ENCODE data around the gene DVL2.

DVL2 gene

GRCh38 chr17:7237266-7237760 lies 3.0 kb upstream of the DVL2 start:
- Histone ChIP-seq H3K27ac (replicated peaks) (peak overlapping the region; percentile 68), H3K27me3 (ENCODE audit: insufficient read depth, poor library complexity, severe bottlenecking) (no peaks in the 10 kb centered on the region), H3K4me3 (replicated peaks; ENCODE audit: insufficient read depth, low read length) (peak overlapping the region; percentile 63)
- TF ChIP-seq POLR2AphosphoS5 (IDR thresholded peaks at IDR 0.05; ENCODE audit: low read depth), result no peak
- no peak for TF ChIP-seq SPI1 (IDR thresholded peaks at IDR 0.05; ENCODE audit: borderline replicate concordance, low read depth)
- no peak for TF ChIP-seq CTCF (IDR thresholded peaks at IDR 0.05; ENCODE audit: insufficient read depth, low read length)
- TF ChIP-seq GABPA (IDR thresholded peaks at IDR 0.05; ENCODE audit: low read depth), result no peak
- TF ChIP-seq REST (IDR thresholded peaks at IDR 0.05; ENCODE audit: insufficient replicate concordance, low read depth), result no peak
- no peak for DNase-seq (ENCODE audit: low read depth in 1 of 2, low spot score in 1 of 2)

- no peak for DNase-seq (ENCODE audit: low read depth in 1 of 2, low spot score in 1 of 2)
- Histone ChIP-seq H3K27ac (replicated peaks) (no peak overlapping the region; the same call in 1 of the 2 replicates), H3K4me3 (replicated peaks; ENCODE audit: insufficient read depth, low read length) (no peak overlapping the region), H3K27me3 (ENCODE audit: insufficient read depth, poor library complexity, severe bottlenecking) (no peaks in the 10 kb centered on the region)
- TF ChIP-seq SPI1 (IDR thresholded peaks at IDR 0.05; ENCODE audit: borderline replicate concordance, low read depth) (no peak), REST (IDR thresholded peaks at IDR 0.05; ENCODE audit: insufficient replicate concordance, low read depth) (no peak)
These were observed 2.5 kb upstream of the DVL2 start for GRCh38 chr17:7236808-7237207.

DNA sequence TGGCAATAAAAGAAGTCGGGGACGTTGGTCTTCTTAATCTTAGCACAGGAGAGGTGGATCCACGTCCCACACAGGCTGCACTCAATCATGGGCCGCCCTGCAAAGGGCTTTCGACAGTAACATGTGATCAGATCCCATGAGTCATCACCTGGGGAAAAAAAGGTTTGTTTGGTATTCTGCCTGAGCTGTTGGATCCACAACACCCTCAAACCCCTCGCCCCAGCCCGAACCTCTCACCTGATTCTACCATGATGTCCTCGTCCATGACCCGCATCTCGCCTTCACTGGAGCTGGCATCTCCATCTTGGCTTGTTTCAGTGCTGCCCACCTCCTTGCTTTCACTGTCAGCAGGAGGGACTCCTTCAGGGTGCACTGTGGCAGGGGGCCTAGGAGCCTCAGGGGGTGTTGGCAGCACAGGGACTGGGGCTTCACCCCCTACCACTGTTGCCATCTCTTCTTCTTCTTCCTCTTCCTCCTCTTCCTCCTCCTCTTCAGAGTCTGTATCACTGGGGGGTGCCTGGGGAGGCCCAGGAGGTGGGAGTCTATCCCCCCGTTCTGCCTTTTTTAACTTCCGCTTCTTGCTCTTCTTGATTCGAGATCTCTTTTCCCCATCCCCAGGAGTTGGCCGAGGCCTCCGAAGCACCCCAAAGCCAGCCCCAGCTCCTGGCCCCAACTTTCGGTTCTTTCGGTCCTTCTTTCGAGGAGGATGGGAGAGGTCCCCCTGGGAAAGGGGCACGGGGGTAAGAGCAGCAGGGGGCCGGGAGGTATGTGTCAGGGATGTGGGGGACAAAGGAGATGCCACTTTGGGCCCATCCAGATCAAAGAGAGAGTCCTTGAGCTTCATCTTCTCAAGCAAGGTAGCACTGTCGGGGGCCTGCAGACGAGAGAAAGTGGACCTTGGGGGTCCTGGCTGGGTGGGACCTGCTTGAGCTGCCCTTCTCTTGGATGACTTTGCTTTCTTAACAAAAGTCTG lies 1.7 kb upstream of the DVL2 start:
- Histone ChIP-seq H3K27me3 (ENCODE audit: insufficient read depth, poor library complexity, severe bottlenecking) (no peaks in the 10 kb centered on the region), H3K4me3 (replicated peaks; ENCODE audit: insufficient read depth, low read length) (no peak overlapping the region), H3K27ac (replicated peaks) (peak overlapping the region; percentile 1)
- DNase-seq (ENCODE audit: low read depth in 1 of 2, low spot score in 1 of 2), result no peak
- TF ChIP-seq REST (IDR thresholded peaks at IDR 0.05; ENCODE audit: insufficient replicate concordance, low read depth) (no peak), SPI1 (IDR thresholded peaks at IDR 0.05; ENCODE audit: borderline replicate concordance, low read depth) (no peak), GABPA (IDR thresholded peaks at IDR 0.05; ENCODE audit: low read depth) (no peak), POLR2AphosphoS5 (IDR thresholded peaks at IDR 0.05; ENCODE audit: low read depth) (no peak; the same call in 1 of the 2 replicates), CTCF (IDR thresholded peaks at IDR 0.05; ENCODE audit: insufficient read depth, low read length) (no peak)

All from HL-60 (cell line).